ENCODE results near the gene SPATA31C2. TPM values are rescaled to one million over a fixed set of nuclear protein-coding genes. Genes with fewer than 3 reads are reported as not detected.

SPATA31C2 gene
- total and polyA plus RNA-seq, 10 of the 15 experiments (the other 5 are each of a cell fraction or from before 2014, with no cell fraction given), result not detected

GRCh38 chr9:88164850-88165249 is 26.6 kb upstream of the SPATA31C2 start:
- in situ Hi-C loops (cut with MboI), result no loop called here
- no peak for DNase-seq (ENCODE audit: low read depth, low spot score)
- H3K27ac ChIP-seq (ENCODE audit: control insufficient read depth, insufficient read depth), result no peak overlapping the region
- POLR2A ChIA-PET, result no interaction called here
- 8% methylated on average over 3 of the region's 3 CpGs for WGBS (ENCODE audit: insufficient coverage, insufficient replicate concordance, low lambda C conversion rate, missing lambda C conversion rate)
- no peaks in the 10 kb centered on the region for H3K79me2 ChIP-seq (ENCODE audit: control insufficient read depth, insufficient read depth, low read length)
- no peaks in the 10 kb centered on the region for H4K20me1 ChIP-seq (ENCODE audit: control insufficient read depth, insufficient read depth)
- H3K4me1 ChIP-seq (ENCODE audit: control insufficient read depth, insufficient read depth, low read length), result no peaks in the 10 kb centered on the region
- H3K4me2 ChIP-seq (ENCODE audit: control insufficient read depth, insufficient read depth), result no peak overlapping the region
- RAD21 ChIA-PET (ENCODE audit: unreplicated experiment), result no interaction called here
- CTCF ChIA-PET, result no interaction called here
- H3K9ac ChIP-seq (ENCODE audit: control insufficient read depth, insufficient read depth, low read length), result no peak overlapping the region
- no peak overlapping the region for H3K4me3 ChIP-seq
- no peak overlapping the region for H2AFZ ChIP-seq (ENCODE audit: control insufficient read depth, low read depth, low read length)
- no peaks in the 10 kb centered on the region for H3K9me3 ChIP-seq (replicated peaks; ENCODE audit: control insufficient read depth, insufficient read depth, low read length)
- no peaks in the 10 kb centered on the region for H3K27me3 ChIP-seq (replicated peaks in 1 of 2; ENCODE audit: control insufficient read depth in 2 of 2, insufficient read depth in 2 of 2, low read length in 1 of 2)
- BruUV-seq (replicated peaks), result no TSS peak
- H3K36me3 ChIP-seq (ENCODE audit: control insufficient read depth in 2 of 2, insufficient read depth in 2 of 2, low read length in 1 of 2), result no peaks in the 10 kb centered on the region
- ATAC-seq, result no peak
- FAIRE-seq, result no peak
- intact Hi-C loops (cut with micrococcal nuclease; ENCODE audit: unreplicated experiment), result no loop called here
- SMC1A ChIA-PET (ENCODE audit: uncharacterized antibody, unreplicated experiment), result no interaction called here
- TF ChIP-seq ZNF622 (IDR thresholded peaks at IDR 0.05) (no peak), NFYA (IDR thresholded peaks at IDR 0.05; ENCODE audit: borderline replicate concordance, low read depth, low read length) (no peak), CUX1 (IDR thresholded peaks at IDR 0.05; ENCODE audit: insufficient replicate concordance, low read depth, low read length) (no peak), ZSCAN29 (IDR thresholded peaks at IDR 0.05) (no peak), MAX (IDR thresholded peaks at IDR 0.05; ENCODE audit: low read depth, low read length) (no peak), GATAD2B (conservative IDR thresholded peaks at IDR 0.05; ENCODE audit: low read depth) (no peak), ZNF384 (IDR thresholded peaks at IDR 0.05; ENCODE audit: borderline replicate concordance, low read depth, low read length) (no peak), SIX5 (IDR thresholded peaks at IDR 0.05; ENCODE audit: low read depth, low read length, severe bottlenecking) (no peak), BRCA1 (IDR thresholded peaks at IDR 0.05; ENCODE audit: low read depth, low read length) (no peak), ZNF592 (IDR thresholded peaks at IDR 0.05) (no peak), ZBED1 (IDR thresholded peaks at IDR 0.05; ENCODE audit: borderline replicate concordance) (no peak), RFX5 (IDR thresholded peaks at IDR 0.05; ENCODE audit: low read depth, low read length) (no peak), WRNIP1 (IDR thresholded peaks at IDR 0.05; ENCODE audit: borderline replicate concordance, low read depth, low read length) (no peak), RAD21 (IDR thresholded peaks at IDR 0.05; ENCODE audit: insufficient read depth, low read depth, low read length) (no peak)

Data from GM12878 (cell line).